Measurements from ENCODE around the gene TRPT1. TPM values are rescaled to one million over a fixed set of nuclear protein-coding genes. Genes with fewer than 3 reads are reported as not detected.

Gene TRPT1
- total and polyA plus RNA-seq, 9 of the 15 experiments (the other 6 are each of a cell fraction or from before 2014, with no cell fraction given): 4.6 to 41.7 (median 23.1) TPM

GRCh38 chr11:64206457-64207255 is 19.3 kb downstream of the TRPT1 start, which contains the start of gene FERMT3:
Gene FERMT3 (plus strand): TSS chr11:64206721. CDS start chr11:64207365, 644 bp downstream.
- H3K4me1 ChIP-seq (replicated peaks in 1 of 2; ENCODE audit: control insufficient read depth in 2 of 2, insufficient read depth in 2 of 2, low read length in 2 of 2): peaks cover 36 to 70% of the 10 kb centered on the region in 2 experiments
- peak; percentile 71 for FAIRE-seq
- H3K9me3 ChIP-seq (replicated peaks; ENCODE audit: control insufficient read depth, insufficient read depth, low read depth, low read length): no peaks in the 10 kb centered on the region
- CTCF ChIA-PET (ENCODE audit: low intra/inter-chr PET ratio): interaction anchor here (0.7 to 2.6 kb wide), 2 partner anchors 95 to 137 kb away, joined by 3 to 9 read pairs; no protein-coding TSS in a partner anchor
- DNase-seq (ENCODE audit: extremely low read depth in 1 of 4, low spot score in 3 of 4): peak; percentile 72 to 84 (median 76)
- no peaks in the 10 kb centered on the region for H3K27me3 ChIP-seq (ENCODE audit: control insufficient read depth in 2 of 2, insufficient read depth in 2 of 2, low read length in 2 of 2)
- peaks cover 89% of the 10 kb centered on the region for H3K36me3 ChIP-seq (ENCODE audit: control insufficient read depth, insufficient read depth, low read length)
- peak within 1 kb of the TSS; percentile 99 to 100 for H3K9ac ChIP-seq (ENCODE audit: insufficient read depth in 1 of 2, low read depth in 2 of 2, low read length in 2 of 2)
- H2AFZ ChIP-seq (ENCODE audit: low read depth, low read length): peak within 1 kb of the TSS; percentile 76
- H4K20me1 ChIP-seq (replicated peaks; ENCODE audit: control insufficient read depth, insufficient read depth, low read length): no peaks in the 10 kb centered on the region; the same call in 1 of the 2 replicates
- POLR2A ChIA-PET: interaction anchor here (0.5 to 8.2 kb wide), 35 partner anchors 9 to 498 kb away, joined by 3 to 77 read pairs (median 5); partner anchors contain the start of genes BAD, CATSPERZ, COX8A and DNAJC4
- H3K9me1 ChIP-seq (ENCODE audit: control insufficient read depth, insufficient read depth, low read length): peaks cover 8% of the 10 kb centered on the region
- H3K27ac ChIP-seq (ENCODE audit: extremely low read depth, low read depth, low read length): peak within 1 kb of the TSS; percentile 100
- peak; percentile 68 for ATAC-seq
- peaks cover 47% of the 10 kb centered on the region for H3K79me2 ChIP-seq (ENCODE audit: control insufficient read depth, insufficient read depth, low read length)
- peak within 1 kb of the TSS; percentile 97 for H3K4me2 ChIP-seq (ENCODE audit: insufficient read depth, low read length)
- peak within 1 kb of the TSS; percentile 77 for H3K4me3 ChIP-seq
- intact Hi-C loops (cut with micrococcal nuclease): loop anchor here (2.0 to 5.0 kb wide), 3 partner anchors 24 to 151 kb away; partner anchors contain the start of genes DNAJC4, PPP1R14B and RPS6KA4
- in situ Hi-C loops (cut with MboI): no loop called here
- BruUV-seq (replicated peaks): TSS peak; percentile 57
- WGBS (ENCODE audit: insufficient coverage, low coverage, missing lambda C conversion rate): 1% methylated on average over 22 of the region's 27 CpGs
- TF ChIP-seq KAT8 (IDR thresholded peaks at IDR 0.05; ENCODE audit: low read depth): no peak
- no peak for TF ChIP-seq ZC3H11A (IDR thresholded peaks at IDR 0.05; ENCODE audit: low read depth, low read length)
- TF ChIP-seq TFAP4 (CRISPR knock-in tag; IDR thresholded peaks at IDR 0.05; ENCODE audit: borderline replicate concordance): peak; percentile 24; the same call in 1 of the 2 replicates
- TF ChIP-seq ZBTB5 (IDR thresholded peaks at IDR 0.05): no peak
- TF ChIP-seq HOXB6 (CRISPR knock-in tag; IDR thresholded peaks at IDR 0.05; ENCODE audit: borderline replicate concordance): no peak
- peak; percentile 26 for TF ChIP-seq EP400 (IDR thresholded peaks at IDR 0.05)
- TF ChIP-seq BRD9 (IDR thresholded peaks at IDR 0.05; ENCODE audit: low read depth, partially characterized antibody): peak; percentile 57
- peak; percentile 39 for TF ChIP-seq TAF9B (IDR thresholded peaks at IDR 0.05; ENCODE audit: partially characterized antibody)
- peak; percentile 81 for TF ChIP-seq MAX (CRISPR knock-in tag; IDR thresholded peaks at IDR 0.05)
- peak; percentile 7; the same call in 1 of the 2 replicates for TF ChIP-seq ATF4 (CRISPR knock-in tag; IDR thresholded peaks at IDR 0.05)
- peak; percentile 35; the same call in 1 of the 2 replicates for TF ChIP-seq ZBTB12 (CRISPR knock-in tag; IDR thresholded peaks at IDR 0.05)
- TF ChIP-seq CBX1 (IDR thresholded peaks at IDR 0.05; ENCODE audit: low read depth): peak; percentile 66
- no peak for TF ChIP-seq JUNB (CRISPR knock-in tag; conservative IDR thresholded peaks at IDR 0.05)
- no peak for TF ChIP-seq CREB5 (CRISPR knock-in tag; IDR thresholded peaks at IDR 0.05)
